ENCODE measurements around the gene PITX2. TPM values are rescaled to one million over a fixed set of nuclear protein-coding genes. Genes with fewer than 3 reads are reported as not detected.

The PITX2 gene
- total and polyA plus RNA-seq, 2 experiments from 2014 or later: 1.5 to 7.0 TPM

DNA sequence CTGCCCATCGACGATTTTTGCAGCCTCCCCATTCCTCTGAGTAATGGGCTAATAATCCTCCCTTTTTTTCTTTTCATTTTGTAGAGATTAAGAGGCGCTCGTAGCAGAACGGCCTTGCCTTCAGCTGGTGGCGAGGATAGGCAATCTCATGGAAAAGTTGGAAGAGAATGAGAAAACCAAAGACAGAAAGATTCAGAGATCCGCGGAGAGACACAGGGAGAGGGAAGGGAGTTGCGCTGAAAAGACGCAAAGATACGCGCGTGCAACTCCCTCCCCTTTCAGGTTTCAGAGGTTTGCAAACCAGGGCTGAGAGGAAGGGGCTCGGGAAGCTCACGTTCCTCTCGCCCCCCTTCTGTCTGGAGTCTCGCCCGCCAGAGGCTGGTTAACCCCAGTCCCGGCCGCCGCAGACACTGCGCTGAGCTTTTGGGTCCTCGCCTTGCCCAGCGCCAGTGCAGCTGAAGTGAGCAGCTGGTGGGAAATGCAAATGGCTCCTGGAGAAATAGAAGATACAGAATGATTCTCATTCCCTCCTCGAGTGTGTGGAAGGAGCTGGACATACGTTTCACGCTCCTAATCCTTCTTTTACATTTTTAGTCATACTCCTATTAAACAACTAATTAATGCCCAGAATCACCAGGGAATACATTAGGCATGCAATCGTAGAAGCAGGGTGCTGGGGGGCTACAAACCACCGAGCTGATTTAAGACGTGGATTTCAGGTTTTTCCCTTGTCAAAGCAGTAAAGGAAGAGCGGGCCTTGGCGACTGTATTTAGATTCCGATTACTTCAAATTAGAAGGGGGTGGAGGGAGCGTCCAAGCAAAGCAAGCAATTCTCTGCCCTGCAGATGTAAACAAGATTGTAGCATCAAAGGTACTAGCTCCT, 16.6 kb upstream of the PITX2 start:
- TF ChIP-seq, protein P1, sequence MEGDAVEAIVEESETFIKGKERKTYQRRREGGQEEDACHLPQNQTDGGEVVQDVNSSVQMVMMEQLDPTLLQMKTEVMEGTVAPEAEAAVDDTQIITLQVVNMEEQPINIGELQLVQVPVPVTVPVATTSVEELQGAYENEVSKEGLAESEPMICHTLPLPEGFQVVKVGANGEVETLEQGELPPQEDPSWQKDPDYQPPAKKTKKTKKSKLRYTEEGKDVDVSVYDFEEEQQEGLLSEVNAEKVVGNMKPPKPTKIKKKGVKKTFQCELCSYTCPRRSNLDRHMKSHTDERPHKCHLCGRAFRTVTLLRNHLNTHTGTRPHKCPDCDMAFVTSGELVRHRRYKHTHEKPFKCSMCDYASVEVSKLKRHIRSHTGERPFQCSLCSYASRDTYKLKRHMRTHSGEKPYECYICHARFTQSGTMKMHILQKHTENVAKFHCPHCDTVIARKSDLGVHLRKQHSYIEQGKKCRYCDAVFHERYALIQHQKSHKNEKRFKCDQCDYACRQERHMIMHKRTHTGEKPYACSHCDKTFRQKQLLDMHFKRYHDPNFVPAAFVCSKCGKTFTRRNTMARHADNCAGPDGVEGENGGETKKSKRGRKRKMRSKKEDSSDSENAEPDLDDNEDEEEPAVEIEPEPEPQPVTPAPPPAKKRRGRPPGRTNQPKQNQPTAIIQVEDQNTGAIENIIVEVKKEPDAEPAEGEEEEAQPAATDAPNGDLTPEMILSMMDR (IDR thresholded peaks at IDR 0.05; ENCODE audit: low read depth, low read length): no peak
- no peak overlapping the region for H3K4me3 ChIP-seq
- H3K27me3 ChIP-seq: peaks cover 100% of the 10 kb centered on the region

DNA sequence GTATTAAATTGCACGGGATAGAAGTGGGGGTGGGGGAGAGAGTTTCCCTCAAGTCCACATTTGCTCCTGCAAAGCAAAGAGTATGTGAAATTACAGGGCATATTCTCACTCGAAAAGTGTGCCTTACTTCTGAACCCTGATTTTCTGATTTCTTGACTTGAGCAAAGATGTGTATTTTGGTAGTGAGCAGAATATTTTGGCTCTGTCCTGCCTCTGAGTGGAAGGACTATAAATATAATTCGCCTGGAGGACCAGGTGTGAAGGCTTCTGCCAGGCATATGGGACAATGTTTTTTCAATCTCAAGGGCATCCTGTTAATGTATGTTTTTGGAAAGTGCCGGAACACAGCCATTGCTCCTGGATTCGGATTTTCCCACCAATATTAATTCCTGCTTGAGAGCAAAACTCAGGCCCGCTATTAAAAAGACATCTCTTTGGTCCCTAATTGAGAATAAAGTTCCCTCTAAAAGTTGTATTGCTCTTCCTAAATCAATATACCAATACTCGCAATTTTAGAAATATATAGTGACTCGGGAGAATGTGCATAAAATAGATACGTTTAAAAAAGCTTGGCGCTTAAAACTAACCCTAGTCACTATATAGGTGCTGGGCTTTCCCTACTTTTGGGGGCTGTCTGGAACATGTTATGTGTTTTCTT, 15.3 kb upstream of the PITX2 start:
- Histone ChIP-seq H3K4me3 (no peak overlapping the region), H3K36me3 (no peaks in the 10 kb centered on the region), H3K4me1 (ENCODE audit: low read depth) (peaks cover 5% of the 10 kb centered on the region), H3K27me3 (peaks cover 100% of the 10 kb centered on the region), H3K9me3 (ENCODE audit: low read depth) (no peaks in the 10 kb centered on the region), H3K27ac (no peak overlapping the region)
- no peak for DNase-seq (ENCODE audit: low read depth in 1 of 2, low spot score in 1 of 2)
- TF ChIP-seq, protein P1 (IDR thresholded peaks at IDR 0.05; ENCODE audit: low read depth, low read length): no peak

More for the DNA sequence above, 16.6 kb upstream of the PITX2 start:
- Histone ChIP-seq H3K27ac (no peak overlapping the region), H3K36me3 (no peaks in the 10 kb centered on the region), H3K9me3 (ENCODE audit: low read depth) (no peaks in the 10 kb centered on the region), H3K4me1 (ENCODE audit: low read depth) (peaks cover 5% of the 10 kb centered on the region)
- no peak for DNase-seq (ENCODE audit: low read depth in 1 of 2, low spot score in 1 of 2)

GRCh38 chr4:110637408-110638088, 14.7 kb upstream of the PITX2 start:
- TF ChIP-seq, protein P1 (IDR thresholded peaks at IDR 0.05; ENCODE audit: low read depth, low read length): no peak
- peak overlapping the region; percentile 17 for H3K4me3 ChIP-seq
- no peaks in the 10 kb centered on the region for H3K9me3 ChIP-seq (ENCODE audit: low read depth)
- peaks cover 100% of the 10 kb centered on the region for H3K27me3 ChIP-seq
- H3K4me1 ChIP-seq (ENCODE audit: low read depth): peaks cover 5% of the 10 kb centered on the region
- no peak for DNase-seq (ENCODE audit: low read depth in 1 of 2, low spot score in 1 of 2)
- H3K27ac ChIP-seq: no peak overlapping the region
- H3K36me3 ChIP-seq: no peaks in the 10 kb centered on the region

GRCh38 chr4:110636680-110637407, 14.0 kb upstream of the PITX2 start:
- peak overlapping the region; percentile 17 for H3K4me3 ChIP-seq
- no peaks in the 10 kb centered on the region for H3K9me3 ChIP-seq (ENCODE audit: low read depth)
- peak; percentile 55 to 60 for DNase-seq (ENCODE audit: low read depth in 1 of 2, low spot score in 1 of 2)
- H3K36me3 ChIP-seq: no peaks in the 10 kb centered on the region
- peaks cover 100% of the 10 kb centered on the region for H3K27me3 ChIP-seq
- peaks cover 5% of the 10 kb centered on the region for H3K4me1 ChIP-seq (ENCODE audit: low read depth)
- no peak overlapping the region for H3K27ac ChIP-seq
- TF ChIP-seq, protein P1 (IDR thresholded peaks at IDR 0.05; ENCODE audit: low read depth, low read length): no peak

DNA sequence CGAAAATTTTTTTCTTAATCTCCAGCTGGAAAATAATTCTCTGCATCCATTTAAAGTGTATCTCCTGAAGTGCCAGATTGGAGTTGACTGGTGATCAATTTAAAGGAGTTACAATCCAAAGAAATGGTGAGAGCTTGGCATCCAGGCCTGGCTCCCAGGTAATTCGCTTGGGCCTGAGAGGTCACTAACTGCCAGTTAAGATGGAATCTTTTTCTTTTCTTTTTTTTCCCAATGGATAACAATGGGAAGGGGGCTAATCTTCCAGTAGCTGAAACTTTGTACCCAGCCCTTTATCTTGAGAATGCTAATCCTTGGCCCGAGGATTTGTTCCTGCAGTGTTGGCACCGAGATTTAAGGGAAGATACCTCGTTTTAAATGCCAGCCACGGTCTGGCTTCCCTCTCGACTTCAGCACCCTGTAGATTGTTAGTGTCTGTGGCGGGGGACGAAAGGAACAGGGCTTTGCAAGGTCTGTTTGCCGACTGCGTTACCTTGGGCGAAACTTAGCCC, 13.3 kb upstream of the PITX2 start:
- Histone ChIP-seq H3K27me3 (peaks cover 100% of the 10 kb centered on the region), H3K27ac (no peak overlapping the region), H3K4me3 (no peak overlapping the region), H3K36me3 (no peaks in the 10 kb centered on the region), H3K4me1 (ENCODE audit: low read depth) (peaks cover 10% of the 10 kb centered on the region), H3K9me3 (ENCODE audit: low read depth) (no peaks in the 10 kb centered on the region)
- TF ChIP-seq, protein P1 (IDR thresholded peaks at IDR 0.05; ENCODE audit: low read depth, low read length): no peak
- DNase-seq (ENCODE audit: low read depth in 1 of 2, low spot score in 1 of 2): no peak
